Effector CD8-positive, alpha-beta T cell (primary cell): ENCODE measurements around the gene KAT8.
A peak's percentile ranks its signal among the peaks of the same experiment; 100 is the strongest.
"Not testable (repeated sequence)": the region's sequence is repeated elsewhere in the genome, so short reads cannot be mapped to it uniquely, and the experiment has no call there.

Experiments
- DNase-seq: peaks from one replicate; lab custom pipeline; 2025; lab: John Stamatoyannopoulos, UW

KAT8 gene

GRCh38 chr16:31148281-31148728, 30.8 kb downstream of the KAT8 start:
- no peak for DNase-seq

- DNase-seq = no peak
Observed at GRCh38 chr16:31148896-31149295, 31.4 kb downstream of the KAT8 start.

GRCh38 chr16:31149332-31149731, 31.9 kb downstream of the KAT8 start:
- DNase-seq = no peak

GRCh38 chr16:31149894-31150890, 32.7 kb downstream of the KAT8 start, which contains the start of gene PRSS36:
Gene PRSS36 (minus strand): TSS chr16:31150066. CDS start chr16:31150035, 31 bp downstream.
- no peak for DNase-seq

GRCh38 chr16:31150976-31151375, 33.5 kb downstream of the KAT8 start:
- DNase-seq = not testable (repeated sequence)

- no peak for DNase-seq
Observed at GRCh38 chr16:31157136-31157535, 39.7 kb downstream of the KAT8 start.

GRCh38 chr16:31167315-31167714, 49.9 kb downstream of the KAT8 start:
- no peak for DNase-seq

GRCh38 chr16:31168848-31169247, 51.4 kb downstream of the KAT8 start:
- no peak for DNase-seq

- DNase-seq = not testable (repeated sequence)
Observed at GRCh38 chr16:31170048-31170447, 52.6 kb downstream of the KAT8 start.

GRCh38 chr16:31177136-31177535, 59.7 kb downstream of the KAT8 start:
- DNase-seq = no peak

GRCh38 chr16:31179219-31179746, 61.8 kb downstream of the KAT8 start:
- no peak for DNase-seq

- peak; percentile 91 for DNase-seq
Observed at GRCh38 chr16:31179747-31180459, 62.4 kb downstream of the KAT8 start, which contains the start of gene FUS. Gene FUS (plus strand): TSS chr16:31180139. CDS start chr16:31180215, 76 bp downstream.
